ENCODE results near the gene JUN. TPM values are rescaled to one million over a fixed set of nuclear protein-coding genes. Genes with fewer than 3 reads are reported as not detected.

Gene JUN
- total RNA-seq, 2 donors from 2014 or later: 15.1 to 16.3 TPM

DNA sequence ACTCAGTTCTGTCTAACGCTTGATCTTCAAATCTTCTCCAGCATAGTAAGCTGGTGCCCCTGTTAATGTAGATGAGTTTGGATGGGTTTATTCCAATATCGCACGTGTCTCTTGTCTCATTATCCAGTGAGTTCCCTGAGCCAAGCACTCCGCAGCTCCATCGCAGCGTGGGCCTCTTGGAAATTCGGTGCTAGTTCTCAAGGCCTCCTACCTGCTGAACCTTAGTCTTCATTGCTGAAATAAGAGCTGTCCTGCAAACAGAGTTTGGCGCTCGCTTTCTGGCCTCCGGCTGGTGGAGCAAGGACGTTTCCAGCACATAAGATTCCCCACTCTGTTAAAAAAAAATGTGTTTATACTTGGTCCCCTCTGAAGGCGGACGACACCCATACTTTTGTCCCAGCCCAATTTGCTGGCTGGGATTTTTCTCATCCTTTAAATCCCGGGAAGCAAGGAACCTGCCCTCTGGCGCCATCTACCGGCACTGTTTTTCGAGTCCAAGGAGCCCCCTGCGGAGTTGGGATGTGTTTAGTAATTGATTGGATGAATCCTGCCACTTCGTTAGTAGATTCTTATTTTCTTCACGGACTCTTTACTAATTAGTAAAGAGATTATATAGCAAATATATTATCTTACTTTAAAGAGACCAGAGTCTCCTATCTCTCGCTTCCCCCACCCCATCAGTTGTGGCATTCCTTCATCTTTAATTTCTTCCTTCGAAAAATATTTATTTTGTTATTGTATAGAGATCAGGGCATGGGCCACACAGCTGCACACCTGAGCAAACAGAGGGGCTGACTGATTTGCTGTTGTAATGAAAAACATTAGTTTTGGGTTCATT, 14.7 kb downstream of the JUN start:
- H3K9ac ChIP-seq (ENCODE audit: extremely low read depth, low read length, poor library complexity, severe bottlenecking): no peak overlapping the region

DNA sequence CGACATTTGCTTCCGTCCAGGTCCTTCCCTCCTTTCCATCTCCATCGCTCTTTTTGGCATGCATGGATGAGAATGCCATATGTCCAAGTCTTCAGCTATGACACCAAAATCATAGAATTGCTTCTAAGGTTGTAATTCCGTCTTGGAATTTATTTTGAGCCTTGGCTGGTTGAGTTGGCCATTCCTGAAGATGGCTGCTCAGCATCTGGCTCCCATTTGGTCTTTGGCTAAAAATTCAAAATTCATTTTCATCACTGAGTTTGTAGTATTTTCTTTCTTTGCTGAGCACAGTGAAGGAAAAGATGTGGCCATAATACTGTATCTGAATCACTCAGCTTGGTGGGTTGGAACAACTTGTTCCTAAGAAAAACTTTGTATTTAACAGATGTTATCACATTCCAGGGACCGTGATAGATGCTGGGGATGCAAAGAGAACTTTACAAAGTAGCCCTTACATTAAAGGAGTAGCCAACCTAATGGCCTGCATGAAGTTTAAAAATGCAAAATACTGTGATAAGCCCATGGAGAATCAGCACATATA, 15.6 kb downstream of the JUN start:
- no peak for TF ChIP-seq CTCF (conservative IDR thresholded peaks at IDR 0.05)
- Mint-ChIP-seq H3K36me3 (ENCODE audit: low read depth) (no peaks in the 10 kb centered on the region), H3K4me1 (peaks cover 20% of the 10 kb centered on the region), H3K9me3 (peaks cover 2% of the 10 kb centered on the region), H3K4me3 (no peak overlapping the region), H3K27me3 (ENCODE audit: insufficient read depth) (peaks cover 49% of the 10 kb centered on the region), H3K27ac (no peak overlapping the region)
- H3K36me3 ChIP-seq (ENCODE audit: control insufficient read depth, insufficient read depth, low read length): no peaks in the 10 kb centered on the region
- no peak overlapping the region for H3K27ac ChIP-seq (ENCODE audit: low read depth, low read length)
- WGBS, 2 experiments (ENCODE audit: insufficient coverage in 1 of 2, insufficient read length in 1 of 2): 86 to 100% methylated on average over 5 of the region's 5 CpGs
- H3K9ac ChIP-seq (ENCODE audit: extremely low read depth, low read length, poor library complexity, severe bottlenecking): no peak overlapping the region
- H3K4me1 ChIP-seq (ENCODE audit: control insufficient read depth, insufficient read depth, low read length): peaks cover 5% of the 10 kb centered on the region
- peaks cover 48% of the 10 kb centered on the region for H3K27me3 ChIP-seq (ENCODE audit: control insufficient read depth, insufficient read depth, low read length, poor library complexity, severe bottlenecking)
- no peaks in the 10 kb centered on the region for H3K9me3 ChIP-seq (ENCODE audit: control insufficient read depth, low read length)
- H3K4me3 ChIP-seq (ENCODE audit: low read length): no peak overlapping the region
- no peak for DNase-seq

More for the DNA sequence above, 14.7 kb downstream of the JUN start:
- Mint-ChIP-seq H3K9me3 (peaks cover 2% of the 10 kb centered on the region), H3K4me1 (peaks cover 18% of the 10 kb centered on the region), H3K36me3 (ENCODE audit: low read depth) (no peaks in the 10 kb centered on the region), H3K27ac (no peak overlapping the region), H3K4me3 (no peak overlapping the region), H3K27me3 (ENCODE audit: insufficient read depth) (peaks cover 39% of the 10 kb centered on the region)
- DNase-seq: peak; percentile 96
- Histone ChIP-seq H3K27me3 (ENCODE audit: control insufficient read depth, insufficient read depth, low read length, poor library complexity, severe bottlenecking) (peaks cover 42% of the 10 kb centered on the region), H3K27ac (ENCODE audit: low read depth, low read length) (no peak overlapping the region), H3K4me1 (ENCODE audit: control insufficient read depth, insufficient read depth, low read length) (peaks cover 2% of the 10 kb centered on the region), H3K36me3 (ENCODE audit: control insufficient read depth, insufficient read depth, low read length) (no peaks in the 10 kb centered on the region), H3K9me3 (ENCODE audit: control insufficient read depth, low read length) (no peaks in the 10 kb centered on the region), H3K4me3 (ENCODE audit: low read length) (no peak overlapping the region)
- TF ChIP-seq CTCF (conservative IDR thresholded peaks at IDR 0.05): peak; percentile 95
- 53 to 82% methylated on average over 10 to 19 of the region's 22 CpGs for WGBS, 2 experiments (ENCODE audit: insufficient coverage in 1 of 2, insufficient read length in 1 of 2)

DNA sequence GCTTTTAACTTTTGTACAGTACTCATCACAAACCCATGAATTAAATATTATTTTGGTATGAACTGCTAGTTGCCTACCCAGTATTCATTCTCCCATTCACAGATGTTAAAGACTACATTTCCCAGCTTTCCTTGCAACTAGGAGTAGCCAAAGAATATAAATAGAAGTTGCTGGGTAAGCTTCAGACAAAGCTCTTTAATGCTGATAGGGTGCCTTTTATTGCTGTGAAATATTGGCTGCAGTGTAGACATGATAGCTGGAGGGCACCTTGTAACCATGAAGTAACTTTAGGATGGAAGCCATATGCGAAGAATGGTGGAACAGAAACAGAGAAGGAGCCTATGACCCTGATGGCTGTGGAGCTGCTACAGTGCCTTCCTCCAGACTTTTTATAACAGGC, 16.7 kb downstream of the JUN start:
- Histone ChIP-seq H3K36me3 (ENCODE audit: control insufficient read depth, insufficient read depth, low read length) (no peaks in the 10 kb centered on the region), H3K4me1 (ENCODE audit: control insufficient read depth, insufficient read depth, low read length) (peaks cover 3% of the 10 kb centered on the region), H3K9me3 (ENCODE audit: control insufficient read depth, low read length) (no peaks in the 10 kb centered on the region), H3K9ac (ENCODE audit: extremely low read depth, low read length, poor library complexity, severe bottlenecking) (no peak overlapping the region), H3K27me3 (ENCODE audit: control insufficient read depth, insufficient read depth, low read length, poor library complexity, severe bottlenecking) (peaks cover 59% of the 10 kb centered on the region), H3K27ac (ENCODE audit: low read depth, low read length) (no peak overlapping the region), H3K4me3 (ENCODE audit: low read length) (no peak overlapping the region)
- Mint-ChIP-seq H3K27me3 (ENCODE audit: insufficient read depth) (peaks cover 57% of the 10 kb centered on the region), H3K9me3 (peaks cover 2% of the 10 kb centered on the region), H3K36me3 (ENCODE audit: low read depth) (no peaks in the 10 kb centered on the region), H3K27ac (no peak overlapping the region), H3K4me1 (peaks cover 20% of the 10 kb centered on the region), H3K4me3 (no peak overlapping the region)
- no peak for DNase-seq
- no peak for TF ChIP-seq CTCF (conservative IDR thresholded peaks at IDR 0.05)
- 96% methylated on average over 1 of the region's 1 CpG; no CpG with 5 or more reads in 1 of the 2 experiments for WGBS, 2 experiments (ENCODE audit: insufficient coverage in 1 of 2, insufficient read length in 1 of 2)
